Thyroid gland (tissue), 4 donors: Measurements from ENCODE around the gene OSBP2.

Source experiments
- CTCF ChIP-seq, 6 experiments: fragments of 200-600 bp in 3 of 6; fragments of 450-650 bp in 3 of 6; sonication (generic) in 3 of 6; IDR thresholded peaks; one replicate each; pipeline ENCODE4 v1.5.1; 2016 to 2019; ENCODE audit warnings: antibody characterized with exemption in 6 of 6, mild to moderate bottlenecking in 2 of 6, inconsistent platforms in 1 of 6, moderate library complexity in 1 of 6
- POLR2A ChIP-seq, 2 donors: fragments of 450-650 bp; IDR thresholded peaks; one replicate each; pipeline ENCODE4 v1.6.1; 2017; ENCODE audit warnings: antibody characterized with exemption in 2 of 2, mild to moderate bottlenecking in 2 of 2, moderate library complexity in 1 of 2

GRCh38 chr22:30802202-30803166 is 107.8 kb downstream of the OSBP2 start:
- TF ChIP-seq CTCF (IDR thresholded peaks at IDR 0.05) (peak in 5 of 6 experiments; percentile 27 to 75 (median 53)), POLR2A (IDR thresholded peaks at IDR 0.05) (no peak)
